Heart left ventricle (tissue), 16 donors: ENCODE results near the gene POMT1. TPM values are rescaled to one million over a fixed set of nuclear protein-coding genes. Genes with fewer than 3 reads are reported as not detected.

Experiments
- ATAC-seq, 4 donors: fragments of 200-7000 bp; cut with Tn5 transposase; one replicate each; pipeline ENCODE4 v1.9.1; 2020 to 2022; ENCODE audit warnings: moderate library complexity in 4 of 4, mild to moderate bottlenecking in 3 of 4, moderate number of reproducible peaks in 1 of 4
- DNase-seq, 5 donors: peaks; one replicate each; pipeline ENCODE4 v3.0.0-alpha.2; 2020
- H3K27ac ChIP-seq, 12 donors: fragments of 200-600 bp; sonication (generic) in 4 of 12; one replicate each; pipeline versions ENCODE4 v1.5.0 to v1.8.0; 2016 to 2022; ENCODE audit warnings: mild to moderate bottlenecking in 2 of 12
- H3K27me3 ChIP-seq, 9 donors: fragments of 200-600 bp; sonication (generic) in 2 of 9; one replicate each; pipeline versions ENCODE4 v1.5.1 to v1.8.0; 2016 to 2022; ENCODE audit warnings: mild to moderate bottlenecking in 3 of 9
- H3K36me3 ChIP-seq, 9 donors: fragments of 200-600 bp; sonication (generic) in 2 of 9; one replicate each; pipeline versions ENCODE4 v1.5.0 to v1.8.0; 2018 to 2022; ENCODE audit warnings: mild to moderate bottlenecking in 2 of 9
- H3K4me1 ChIP-seq, 12 donors: fragments of 200-600 bp; sonication (generic) in 4 of 12; one replicate each; pipeline versions ENCODE4 v1.5.0 to v1.8.0; 2016 to 2022; ENCODE audit warnings: mild to moderate bottlenecking in 3 of 12
- H3K4me3 ChIP-seq, 12 donors: fragments of 200-600 bp; sonication (generic) in 4 of 12; one replicate each; pipeline versions ENCODE4 v1.5.0 to v1.8.0; 2017 to 2022; ENCODE audit warnings: mild to moderate bottlenecking in 9 of 12, moderate library complexity in 4 of 12
- H3K9me3 ChIP-seq, 12 donors: fragments of 200-600 bp; sonication (generic) in 4 of 12; one replicate each; pipeline versions ENCODE4 v1.5.0 to v1.8.0; 2016 to 2022; ENCODE audit warnings: mild to moderate bottlenecking in 1 of 12
- CTCF ChIP-seq, 12 donors: fragments of 200-600 bp; sonication (generic) in 4 of 12; IDR thresholded peaks; one replicate each; pipeline versions ENCODE4 v1.5.0 to v1.8.0; 2018 to 2022; ENCODE audit warnings: antibody characterized with exemption in 12 of 12, mild to moderate bottlenecking in 5 of 12
- POLR2A ChIP-seq, 2 donors: fragments of 450-650 bp; IDR thresholded peaks; one replicate each; pipeline ENCODE4 v1.6.1; 2017; ENCODE audit warnings: antibody characterized with exemption in 2 of 2, mild to moderate bottlenecking in 2 of 2, moderate library complexity in 2 of 2
- WGBS, 4 donors: extraction: QIAGEN DNeasy Blood & Tissue Kit in 2 of 4; methylation state at CpG; one replicate each; pipeline versions ENCODE4 v1.1.5 to v1.1.7; 2013 to 2018; 5-methylcytosine and 5-hydroxymethylcytosine counted together
- intact Hi-C, 10 donors: fragments of 100-400 bp; cut with DNase I; formaldehyde crosslinking; loops; one replicate each; pipeline versions ENCODE4 v1.11.1 to v1.14.2; 2022
- polyA plus RNA-seq, 2 donors: library from polyadenylated mRNA; stranded (reverse); fragments of 200-250 nt; gene quantifications; one replicate each; pipeline ENCODE4 v1.2.3, GENCODE V29; 2013
- total RNA-seq, 9 donors: library from RNA; depleted of rRNA in 2 of 9; stranded (reverse); fragments of >200 nt in 2 of 9; fragmentation: NEBNext Ultra II Directional in 3 of 9; extraction: Animal tissue kit (Norgen Biotek cat#: 25700) in 3 of 9; gene quantifications; one replicate each; pipeline versions ENCODE4 v1.1.0 to v1.2.4, GENCODE V29; 2016 to 2023
- donor health status: ischemic (EF 13 %, LVEDD 7.1; RV severe dilation, severe dysfunction).
- donor health status: healthy with polysubstance abuse.
- donor health status: DM: no; HTN: yes; CAD: no.
- donor health status: DM: no; HTN: no; CAD: no.
- donor health status: ischemic (EF 25% LVEDD 6.9; RV normal size, moderate dysfunction).
- donor health status: ischemic (EF 25% LVEDD 5.7; RV mildly dilated, moderate dysfunction).
- donor health status: healthy.
- donor health status: DM: yes; HTN: yes; CAD: no.
- donor health status: ischemic (EF 35%, LVEDD 5.7; RV mildly dilated, moderate dysfunction).
- donor health status: nonischemic (EF 11% LVEDD 7.7; RV severe dilation, severe dysfunction).
- donor health status: DM: yes; HTN: yes; CAD: no.
- donor health status: PGD.
- donor health status: ischemic (EF 29% LVEDD 5.4; RV normal size, mild dysfunction).
- donor health status: nonischemic (EF 23%, LVEDD 6.1; RV moderate dilation, normal function).

The POMT1 gene
- total and polyA plus RNA-seq, 11 donors, result 15.3 to 28.8 (median 20.3) TPM

GRCh38 chr9:131459056-131459455 lies 43.7 kb upstream of the POMT1 start:
- intact Hi-C loops, result no loop called here
- no peak overlapping the region for H3K27ac ChIP-seq
- peaks cover 0 to 4% (median 0%) of the 10 kb centered on the region in 12 donors for H3K4me1 ChIP-seq
- TF ChIP-seq POLR2A (IDR thresholded peaks at IDR 0.05), result no peak
- TF ChIP-seq CTCF (IDR thresholded peaks at IDR 0.05), result no peak
- no peaks in the 10 kb centered on the region for H3K9me3 ChIP-seq
- peaks cover 2 to 99% (median 94%) of the 10 kb centered on the region in 9 donors for H3K36me3 ChIP-seq
- 87 to 92% (median 90%) methylated on average over 10 of the region's 10 CpGs for WGBS, 4 donors
- ATAC-seq (no peak), DNase-seq (no peak)
- H3K27me3 ChIP-seq, result no peaks in the 10 kb centered on the region
- H3K4me3 ChIP-seq, result no peak overlapping the region

GRCh38 chr9:131461166-131461565 lies 41.6 kb upstream of the POMT1 start:
- H3K9me3 ChIP-seq, result no peaks in the 10 kb centered on the region
- peaks cover 2 to 100% (median 98%) of the 10 kb centered on the region in 9 donors for H3K36me3 ChIP-seq
- TF ChIP-seq CTCF (IDR thresholded peaks at IDR 0.05) (no peak), POLR2A (IDR thresholded peaks at IDR 0.05) (no peak)
- H3K27me3 ChIP-seq, result no peaks in the 10 kb centered on the region
- no peak overlapping the region for H3K27ac ChIP-seq
- intact Hi-C loops, result no loop called here
- peak in 1 of 4 donors; percentile 29 for ATAC-seq
- H3K4me3 ChIP-seq, result no peak overlapping the region
- peaks cover 0 to 10% (median 0%) of the 10 kb centered on the region in 12 donors for H3K4me1 ChIP-seq
- 93 to 100% (median 96%) methylated on average over 1 of the region's 1 CpG for WGBS, 4 donors
- no peak for DNase-seq

- TF ChIP-seq CTCF (IDR thresholded peaks at IDR 0.05) (no peak), POLR2A (IDR thresholded peaks at IDR 0.05) (no peak)
- no peaks in the 10 kb centered on the region for H3K9me3 ChIP-seq
- intact Hi-C loops, result no loop called here
- no peak overlapping the region for H3K4me3 ChIP-seq
- H3K27ac ChIP-seq, result no peak overlapping the region
- no peaks in the 10 kb centered on the region for H3K27me3 ChIP-seq
- ATAC-seq (no peak), DNase-seq (no peak)
- peaks cover 0 to 10% (median 0%) of the 10 kb centered on the region in 12 donors for H3K4me1 ChIP-seq
- 71 to 78% (median 75%) methylated on average over 24 of the region's 24 CpGs for WGBS, 4 donors
- peaks cover 2 to 99% (median 98%) of the 10 kb centered on the region in 9 donors for H3K36me3 ChIP-seq
Measured at GRCh38 chr9:131464354-131465000, 38.2 kb upstream of the POMT1 start.

- H3K27me3 ChIP-seq, result no peaks in the 10 kb centered on the region
- no peak overlapping the region for H3K27ac ChIP-seq
- no peak for TF ChIP-seq POLR2A (IDR thresholded peaks at IDR 0.05)
- TF ChIP-seq CTCF (IDR thresholded peaks at IDR 0.05), result no peak
- DNase-seq (no peak), ATAC-seq (no peak)
- no peak overlapping the region for H3K4me3 ChIP-seq
- intact Hi-C loops, result no loop called here
- H3K9me3 ChIP-seq, result no peaks in the 10 kb centered on the region
- 91 to 94% (median 92%) methylated on average over 6 of the region's 6 CpGs for WGBS, 4 donors
- H3K4me1 ChIP-seq, result peaks cover 0 to 12% (median 0%) of the 10 kb centered on the region in 12 donors
- H3K36me3 ChIP-seq, result peaks cover 0 to 99% (median 98%) of the 10 kb centered on the region in 9 donors
Measured at GRCh38 chr9:131465401-131465800, 37.3 kb upstream of the POMT1 start.
